A673 (cell line): Measurements from ENCODE around the gene TRAM2. TPM values are rescaled to one million over a fixed set of nuclear protein-coding genes. Genes with fewer than 3 reads are reported as not detected.

ENCODE experiments used
- BruUV-seq: library from RNA; stranded (reverse); fragments of 400-500 nt; replicated peaks from 2 replicates; lab custom pipeline; 2021; lab: Mats Ljungman, UMichigan
- CTCF ChIA-PET: fragments of 300-600 bp; sonication (Branson Sonifier 250); formaldehyde crosslinking; loops from one replicate; lab custom pipeline; 2022; ENCODE audit warnings: antibody characterized with exemption; lab: Charles Lee
- POLR2A ChIA-PET: fragments of 300-600 bp; sonication (Branson Sonifier 250); formaldehyde crosslinking; loops from one replicate; lab custom pipeline; 2022; ENCODE audit warnings: antibody characterized with exemption; ENCODE audit not compliant: low non-redundant PET; lab: Charles Lee
- DNase-seq: peaks from one replicate; pipeline ENCODE4 v3.0.0-alpha.2; 2015; ENCODE audit warnings: low spot score
- H3K27ac ChIP-seq: fragments of 200-600 bp; sonication (generic); 2 replicates; pipeline ENCODE4 v1.5.1; 2016; ENCODE audit warnings: mixed run types, low read depth, mild to moderate bottlenecking, mixed read lengths, antibody characterized with exemption, low read length; ENCODE audit not compliant: poor library complexity, severe bottlenecking
- H3K27me3 ChIP-seq: fragments of 200-600 bp; sonication (generic); replicated peaks from 2 replicates; pipeline ENCODE4 v1.6.1; 2017; ENCODE audit warnings: mixed run types, low read depth, mild to moderate bottlenecking, mixed read lengths, antibody characterized with exemption, low read length; ENCODE audit not compliant: insufficient read depth, poor library complexity
- H3K36me3 ChIP-seq: fragments of 200-600 bp; sonication (generic); 2 replicates; pipeline ENCODE4 v1.6.1; 2016; ENCODE audit warnings: mixed run types, mild to moderate bottlenecking, mixed read lengths, antibody characterized with exemption, low read length; ENCODE audit not compliant: insufficient read depth, poor library complexity, severe bottlenecking
- H3K4me1 ChIP-seq: fragments of 200-600 bp; sonication (generic); 2 replicates; pipeline ENCODE4 v1.6.1; 2017; ENCODE audit warnings: mixed run types, mild to moderate bottlenecking, mixed read lengths, antibody characterized with exemption, low read length; ENCODE audit not compliant: insufficient read depth, poor library complexity, severe bottlenecking
- H3K4me3 ChIP-seq: fragments of 200-600 bp; sonication (generic); 2 replicates; pipeline ENCODE4 v1.5.1; 2016; ENCODE audit warnings: low read depth, mixed run types, mild to moderate bottlenecking, mixed read lengths, low read length; ENCODE audit not compliant: poor library complexity, severe bottlenecking
- H3K9me3 ChIP-seq: fragments of 200-600 bp; sonication (generic); 2 replicates; pipeline ENCODE4 v1.6.1; 2016; ENCODE audit warnings: mixed run types, low read depth, mild to moderate bottlenecking, mixed read lengths, antibody characterized with exemption, low read length; ENCODE audit not compliant: poor library complexity, severe bottlenecking
- CTCF ChIP-seq: fragments of 300-800, 200-600 bp; sonication (generic); conservative IDR thresholded peaks from 2 replicates; pipeline ENCODE4 v1.5.1; 2017; ENCODE audit warnings: low read depth, mild to moderate bottlenecking, antibody characterized with exemption, low read length, moderate library complexity, mixed read lengths
- EZH2 ChIP-seq: fragments of 200-600 bp; sonication (generic); IDR thresholded peaks from 2 replicates; pipeline ENCODE4 v1.6.1; 2017; ENCODE audit warnings: borderline replicate concordance, low read depth, mild to moderate bottlenecking, mixed read lengths, antibody characterized with exemption, low read length; ENCODE audit not compliant: poor library complexity, severe bottlenecking
- intact Hi-C: fragments of 100-400 bp; cut with micrococcal nuclease; formaldehyde crosslinking; loops from one replicate; pipeline ENCODE4 v1.10.0; 2022; ENCODE audit not compliant: unreplicated experiment
- total RNA-seq: library from RNA; stranded (reverse); gene quantifications from 2 replicates; pipeline ENCODE4 v1.2.3, GENCODE V29; 2021

TRAM2 gene
- total RNA-seq, 1 experiment from 2014 or later, result 21.9 TPM

- Histone ChIP-seq H3K4me1 (peaks cover 11% of the 10 kb centered on the region), H3K36me3 (no peaks in the 10 kb centered on the region), H3K27ac (no peak overlapping the region), H3K27me3 (no peaks in the 10 kb centered on the region), H3K4me3 (no peak overlapping the region), H3K9me3 (no peaks in the 10 kb centered on the region)
- intact Hi-C loops, result no loop called here
- ChIA-PET POLR2A (no interaction called here), CTCF (no interaction called here)
- no TSS peak for BruUV-seq
- TF ChIP-seq CTCF, result no peak
- TF ChIP-seq EZH2, result no peak
- DNase-seq, result no peak
These were observed 57.2 kb downstream of the TRAM2 start for GRCh38 chr6:52519618-52520017.

- BruUV-seq, result no TSS peak
- Histone ChIP-seq H3K4me1 (peaks cover 11% of the 10 kb centered on the region), H3K4me3 (no peak overlapping the region), H3K36me3 (no peaks in the 10 kb centered on the region), H3K27me3 (no peaks in the 10 kb centered on the region), H3K9me3 (no peaks in the 10 kb centered on the region), H3K27ac (peak overlapping the region; percentile 51)
- no peak for TF ChIP-seq CTCF
- no peak for TF ChIP-seq EZH2
- intact Hi-C loops, result no loop called here
- ChIA-PET CTCF (no interaction called here), POLR2A (no interaction called here)
- DNase-seq, result no peak
These were observed 58.4 kb downstream of the TRAM2 start for GRCh38 chr6:52518279-52518945.

- H3K4me3 ChIP-seq, result no peak overlapping the region
- TF ChIP-seq EZH2 (no peak), CTCF (no peak)
- H3K36me3 ChIP-seq, result no peaks in the 10 kb centered on the region
- no peaks in the 10 kb centered on the region for H3K27me3 ChIP-seq
- no TSS peak for BruUV-seq
- ChIA-PET CTCF (no interaction called here), POLR2A (no interaction called here)
- peak overlapping the region; percentile 51 for H3K27ac ChIP-seq
- H3K4me1 ChIP-seq, result peaks cover 11% of the 10 kb centered on the region
- peak; percentile 87 for DNase-seq
- H3K9me3 ChIP-seq, result no peaks in the 10 kb centered on the region
- intact Hi-C loops, result no loop called here
These were observed 59.2 kb downstream of the TRAM2 start for GRCh38 chr6:52517502-52518278.
